Renal pelvis (tissue), 4 donors: Measurements from ENCODE around the gene GRK2. TPM values are rescaled to one million over a fixed set of nuclear protein-coding genes. Genes with fewer than 3 reads are reported as not detected.
A peak's percentile ranks its signal among the peaks of the same experiment; 100 is the strongest.

Experiments
- DNase-seq: peaks from one replicate; pipeline ENCODE4 v3.0.0-alpha.2; 2013
- polyA plus RNA-seq, 3 donors: library from polyadenylated mRNA; unstranded; fragments of 120-200 nt; gene quantifications; one replicate each; pipeline ENCODE4 v1.2.1, GENCODE V29; 2013; ENCODE audit not compliant: insufficient read length in 3 of 3

Gene GRK2
- polyA plus RNA-seq, 3 donors = 57.6 to 65.4 (median 64.2) TPM

GRCh38 chr11:67292671-67293070 lies 26.4 kb downstream of the GRK2 start:
- no peak for DNase-seq

GRCh38 chr11:67293090-67293489 lies 26.8 kb downstream of the GRK2 start:
- no peak for DNase-seq

- DNase-seq = no peak
Observed at GRCh38 chr11:67295846-67296245, 29.6 kb downstream of the GRK2 start.

- no peak for DNase-seq
Observed at GRCh38 chr11:67298786-67299185, 32.5 kb downstream of the GRK2 start.

GRCh38 chr11:67299471-67300191 lies 33.4 kb downstream of the GRK2 start:
- no peak for DNase-seq

- DNase-seq = no peak
Observed at GRCh38 chr11:67300256-67300755, 34.0 kb downstream of the GRK2 start.

GRCh38 chr11:67300756-67301312 lies 34.6 kb downstream of the GRK2 start:
- no peak for DNase-seq

GRCh38 chr11:67301313-67301921 lies 35.1 kb downstream of the GRK2 start:
- DNase-seq = no peak

GRCh38 chr11:67301951-67302516 lies 35.8 kb downstream of the GRK2 start:
- peak; percentile 74 for DNase-seq

GRCh38 chr11:67302571-67303131 lies 36.4 kb downstream of the GRK2 start:
- DNase-seq = no peak

- DNase-seq = no peak
Observed at GRCh38 chr11:67303132-67303834, 37.0 kb downstream of the GRK2 start, which contains the start of gene SSH3. Gene SSH3, plus strand, starts transcription at chr11:67303530. Its CDS starts 96 bp downstream, at chr11:67303626.

GRCh38 chr11:67303835-67304411 lies 37.6 kb downstream of the GRK2 start:
- no peak for DNase-seq

- no peak for DNase-seq
Observed at GRCh38 chr11:67304511-67305113, 38.3 kb downstream of the GRK2 start.

GRCh38 chr11:67306769-67307544 lies 40.7 kb downstream of the GRK2 start:
- no peak for DNase-seq

GRCh38 chr11:67307545-67308001 lies 41.3 kb downstream of the GRK2 start:
- DNase-seq = no peak

GRCh38 chr11:67308031-67308866 lies 42.0 kb downstream of the GRK2 start:
- DNase-seq = no peak

- DNase-seq = no peak
Observed at GRCh38 chr11:67309166-67309565, 42.9 kb downstream of the GRK2 start.

- DNase-seq = no peak
Observed at GRCh38 chr11:67309661-67310061, 43.4 kb downstream of the GRK2 start.
